Panc1 (cell line): ENCODE measurements around the gene AK2. TPM values are rescaled to one million over a fixed set of nuclear protein-coding genes. Genes with fewer than 3 reads are reported as not detected.

Experiments used
- ATAC-seq: fragments of 200-7000 bp; cut with Tn5 transposase; 2 replicates; pipeline ENCODE4 v1.9.1; 2020; ENCODE audit warnings: mild to moderate bottlenecking, moderate library complexity
- BruUV-seq: library from RNA; stranded (reverse); fragments of 400-500 nt; replicated peaks from 2 replicates; lab custom pipeline; 2021; lab: Mats Ljungman, UMichigan
- CTCF ChIA-PET: fragments of 300-600 bp; sonication (Branson Sonifier 250); formaldehyde crosslinking; loops from one replicate; lab custom pipeline; 2022; ENCODE audit warnings: antibody characterized with exemption; lab: Charles Lee
- POLR2A ChIA-PET: fragments of 300-600 bp; sonication (Branson Sonifier 250); formaldehyde crosslinking; loops from one replicate; lab custom pipeline; 2022; ENCODE audit warnings: antibody characterized with exemption; lab: Charles Lee
- DNase-seq: peaks from one replicate; pipeline ENCODE4 v3.0.0-alpha.2; 2010; ENCODE audit warnings: low read depth, low spot score
- H3K27ac ChIP-seq: 2 replicates; pipeline ENCODE4 v1.5.1; 2011; ENCODE audit warnings: mild to moderate bottlenecking, low read length, inconsistent platforms
- H3K27me3 ChIP-seq: fragments of 200-500 bp; sonication (Bioruptor generic); 2 replicates; pipeline ENCODE4 v1.6.0; 2014; ENCODE audit warnings: low read length, inconsistent platforms; ENCODE audit not compliant: control insufficient read depth, insufficient read depth
- H3K36me3 ChIP-seq: fragments of 200-500 bp; sonication (Bioruptor generic); 2 replicates; pipeline ENCODE4 v1.5.1; 2014; ENCODE audit warnings: inconsistent platforms, mild to moderate bottlenecking, low read length, moderate library complexity; ENCODE audit not compliant: control insufficient read depth, insufficient read depth
- H3K4me1 ChIP-seq: 2 replicates; pipeline ENCODE4 v1.5.1; 2011; ENCODE audit warnings: inconsistent platforms, mild to moderate bottlenecking, low read length, moderate library complexity; ENCODE audit not compliant: control insufficient read depth, insufficient read depth
- H3K4me3 ChIP-seq, 2 experiments: 2 replicates each; pipeline ENCODE4 v1.5.1; 2011 to 2012; ENCODE audit warnings: low read depth in 2 of 2, low read length in 2 of 2, mild to moderate bottlenecking in 2 of 2, inconsistent platforms in 1 of 2, moderate library complexity in 1 of 2
- H3K9me3 ChIP-seq: fragments of 200-500 bp; sonication (Bioruptor generic); 2 replicates; pipeline ENCODE4 v1.5.1; 2014; ENCODE audit warnings: low read depth, mild to moderate bottlenecking, inconsistent platforms, low read length, moderate library complexity; ENCODE audit not compliant: control insufficient read depth, insufficient read depth
- CTCF ChIP-seq: fragments of 450-650 bp; IDR thresholded peaks from 2 replicates; pipeline ENCODE4 v1.5.1; 2017; ENCODE audit warnings: mild to moderate bottlenecking
- POLR2AphosphoS5 ChIP-seq: IDR thresholded peaks from 2 replicates; pipeline ENCODE4 v1.6.1; 2012; ENCODE audit warnings: mild to moderate bottlenecking, low read depth, low read length, moderate library complexity
- REST ChIP-seq, 2 experiments: IDR thresholded peaks; 2 replicates each; pipeline ENCODE4 v1.6.1; 2011 to 2012; ENCODE audit warnings: low read depth in 2 of 2, control low read depth in 1 of 2, low read length in 1 of 2, mild to moderate bottlenecking in 1 of 2, moderate library complexity in 1 of 2; ENCODE audit not compliant: insufficient read depth in 1 of 2
- SIN3A ChIP-seq: IDR thresholded peaks from 2 replicates; pipeline ENCODE4 v1.6.1; 2012; ENCODE audit warnings: low read depth, mild to moderate bottlenecking, low read length, moderate library complexity, borderline replicate concordance; ENCODE audit not compliant: insufficient read depth
- TCF7L2 ChIP-seq: IDR thresholded peaks from 2 replicates; pipeline ENCODE4 v1.6.1; 2011; ENCODE audit warnings: mild to moderate bottlenecking, low read depth, low read length, inconsistent platforms
- in situ Hi-C: cut with HindIII; loops from 2 replicates; pipeline ENCODE4 v1.10.0; 2016; ENCODE audit warnings: low sequenced_read_pairs, low pct_unique_long_range_greater_than_20kb
- intact Hi-C: fragments of 100-400 bp; cut with micrococcal nuclease; formaldehyde crosslinking; loops from one replicate; pipeline ENCODE4 v1.10.0; 2022; ENCODE audit not compliant: unreplicated experiment
- total RNA-seq: library from RNA; stranded (reverse); gene quantifications from one replicate; pipeline ENCODE4 v1.2.1, GENCODE V29; 2021; ENCODE audit not compliant: unreplicated experiment

The AK2 gene
- total RNA-seq, 1 experiment from 2014 or later, result 213 TPM

DNA sequence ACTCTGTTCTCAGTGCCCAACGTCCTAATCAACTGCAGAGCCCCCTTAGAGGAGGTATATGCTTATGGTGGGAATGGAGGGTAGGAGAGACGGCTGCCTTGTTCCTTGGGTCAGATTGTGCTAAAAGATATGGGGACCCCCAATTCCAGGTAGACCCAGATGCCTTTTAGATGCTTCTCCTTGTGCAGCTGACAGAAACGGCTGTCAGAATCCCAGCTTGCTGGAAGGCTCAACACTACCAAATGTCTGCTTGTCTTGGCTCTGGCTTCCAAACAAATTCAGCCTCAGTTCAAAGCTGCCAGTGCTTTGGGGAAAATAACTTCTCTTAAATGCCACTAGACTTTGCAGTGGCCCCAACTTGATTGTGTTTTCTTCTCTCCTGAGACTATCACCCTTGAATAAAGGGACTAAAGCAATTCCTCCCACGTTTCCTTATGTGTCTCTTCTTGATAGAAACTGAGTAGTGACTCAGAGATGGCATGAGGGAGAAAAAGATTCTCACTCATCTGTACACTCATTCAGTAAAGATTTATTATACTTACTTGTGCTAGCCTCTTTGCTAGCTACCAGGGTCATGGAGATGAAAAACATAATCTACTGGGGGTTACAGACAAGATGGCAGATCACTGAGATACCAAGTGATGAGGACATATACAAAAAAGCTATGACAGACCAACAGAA, 68.7 kb downstream of the AK2 start:
- no peak for TF ChIP-seq POLR2AphosphoS5
- no peak for TF ChIP-seq TCF7L2
- no peak for TF ChIP-seq SIN3A
- TF ChIP-seq REST (IDR thresholded peaks at IDR 0.05; ENCODE audit: insufficient read depth in 1 of 2, low read depth in 2 of 2, low read length in 1 of 2), result no peak
- TF ChIP-seq CTCF, result no peak
- in situ Hi-C loops, result no loop called here
- ChIA-PET POLR2A (no interaction called here), CTCF (no interaction called here)
- H3K36me3 ChIP-seq, result no peaks in the 10 kb centered on the region
- peaks cover 2% of the 10 kb centered on the region; the same call in 1 of the 2 replicates for H3K27me3 ChIP-seq
- H3K4me1 ChIP-seq, result peaks cover 3% of the 10 kb centered on the region; the same call in 1 of the 2 replicates
- ATAC-seq (no peak), DNase-seq (no peak)
- no peak overlapping the region for H3K4me3 ChIP-seq
- no peak overlapping the region for H3K27ac ChIP-seq
- H3K9me3 ChIP-seq, result no peaks in the 10 kb centered on the region
- intact Hi-C loops, result no loop called here
- BruUV-seq, result no TSS peak

DNA sequence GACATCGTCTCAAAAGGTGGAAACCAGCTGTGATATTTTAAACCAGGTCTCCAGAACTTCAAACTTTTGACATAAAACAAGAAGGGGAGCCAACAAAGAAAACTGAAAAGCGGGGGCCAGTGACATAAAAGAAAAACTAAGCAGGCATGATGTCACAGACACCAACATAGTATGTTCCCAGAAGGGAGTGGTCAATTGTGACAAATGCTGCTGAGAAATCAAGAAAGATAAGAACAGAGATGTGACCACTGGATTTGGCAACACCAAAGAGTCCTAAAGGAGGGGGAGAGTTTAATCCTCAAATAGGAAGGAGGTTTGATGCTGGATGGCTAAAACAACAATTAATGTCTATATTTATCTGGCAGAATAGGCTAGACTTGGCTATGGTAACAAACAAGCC, 69.8 kb downstream of the AK2 start:
- no peak for ATAC-seq
- POLR2A ChIA-PET, result interaction anchor here (0.7 kb wide), 1 partner anchor 29 kb away, joined by 3 read pairs; no protein-coding TSS in a partner anchor
- no peak for TF ChIP-seq CTCF
- TF ChIP-seq POLR2AphosphoS5, result no peak
- TF ChIP-seq SIN3A, result no peak
- TF ChIP-seq TCF7L2, result no peak
- TF ChIP-seq REST (IDR thresholded peaks at IDR 0.05; ENCODE audit: insufficient read depth in 1 of 2, low read depth in 2 of 2, low read length in 1 of 2), result no peak
- H3K9me3 ChIP-seq, result no peaks in the 10 kb centered on the region
- no peaks in the 10 kb centered on the region for H3K27me3 ChIP-seq
- intact Hi-C loops (no loop called here), in situ Hi-C loops (no loop called here)
- CTCF ChIA-PET, result no interaction called here
- H3K27ac ChIP-seq, result no peak overlapping the region
- no peak for DNase-seq
- no TSS peak for BruUV-seq
- H3K36me3 ChIP-seq, result no peaks in the 10 kb centered on the region
- H3K4me3 ChIP-seq, result no peak overlapping the region
- peaks cover 3% of the 10 kb centered on the region; the same call in 1 of the 2 replicates for H3K4me1 ChIP-seq
